HepG2 (cell line): ENCODE results near the gene ZNF540. TPM values are rescaled to one million over a fixed set of nuclear protein-coding genes. Genes with fewer than 3 reads are reported as not detected.

Experiments
- ATF7 ChIP-seq, 2 experiments: fragments of 450-650 bp in 1 of 2; sonication (generic) in 1 of 2; formaldehyde crosslinking in 1 of 2; IDR thresholded peaks; 2 replicates each; pipeline versions ENCODE4 v1.4.0 to v1.6.1; 2016 to 2020; ENCODE audit warnings: antibody characterized with exemption in 1 of 2, mild to moderate bottlenecking in 1 of 2, missing genetic modification reagents in 1 of 2
- CBX2 ChIP-seq, 2 experiments: fragments of 200-600 bp in 1 of 2; sonication (generic); formaldehyde crosslinking in 1 of 2; IDR thresholded peaks; 2 replicates each; pipeline versions ENCODE4 v1.7.0 to v1.8.1; 2018 to 2022; ENCODE audit warnings: low read depth in 2 of 2, low read length in 1 of 2, mild to moderate bottlenecking in 1 of 2, missing genetic modification reagents in 1 of 2
- ERF ChIP-seq: IDR thresholded peaks from 2 replicates; pipeline ENCODE4 v1.6.1; 2018; ENCODE audit warnings: missing biosample characterization, missing genetic modification reagents
- POGZ ChIP-seq: sonication (generic); formaldehyde crosslinking; IDR thresholded peaks from 2 replicates; pipeline ENCODE4 v1.4.0; 2020; ENCODE audit warnings: mild to moderate bottlenecking, missing genetic modification reagents
- RFXANK ChIP-seq: IDR thresholded peaks from 2 replicates; pipeline ENCODE4 v1.6.1; 2016
- SAP130 ChIP-seq: IDR thresholded peaks from 2 replicates; pipeline ENCODE4 v1.6.1; 2016; ENCODE audit warnings: low read depth
- SRSF1 ChIP-seq: fragments of 200-400 bp; formaldehyde crosslinking; optimal IDR thresholded peaks from 2 replicates; pipeline ENCODE3; 2017; ENCODE audit warnings: mild to moderate bottlenecking, low read depth, low read length, moderate library complexity
- TOE1 ChIP-seq: sonication (generic); formaldehyde crosslinking; IDR thresholded peaks from 2 replicates; pipeline ENCODE4 v1.4.0; 2020; ENCODE audit warnings: mild to moderate bottlenecking, missing genetic modification reagents
- WIZ ChIP-seq: sonication (generic); formaldehyde crosslinking; IDR thresholded peaks from 2 replicates; pipeline ENCODE4 v1.5.1; 2020; ENCODE audit warnings: mild to moderate bottlenecking, missing genetic modification reagents
- ZNF619 ChIP-seq: sonication (generic); formaldehyde crosslinking; IDR thresholded peaks from 2 replicates; pipeline ENCODE4 v1.4.0; 2020; ENCODE audit warnings: mild to moderate bottlenecking, missing genetic modification reagents
- ZNF652 ChIP-seq: IDR thresholded peaks from 2 replicates; pipeline ENCODE4 v1.6.1; 2016; ENCODE audit warnings: low read depth, borderline replicate concordance
- ZNF713 ChIP-seq: sonication (generic); formaldehyde crosslinking; IDR thresholded peaks from 2 replicates; pipeline ENCODE4 v1.4.0; 2020; ENCODE audit warnings: mild to moderate bottlenecking, missing genetic modification reagents
- ZNF746 ChIP-seq: sonication (generic); formaldehyde crosslinking; IDR thresholded peaks from 2 replicates; pipeline ENCODE4 v1.8.0; 2022; ENCODE audit warnings: mild to moderate bottlenecking, missing genetic modification reagents
- ZNF792 ChIP-seq: IDR thresholded peaks from 2 replicates; pipeline ENCODE4 v1.6.1; 2016
- ZSCAN21 ChIP-seq: sonication (generic); formaldehyde crosslinking; IDR thresholded peaks from 2 replicates; pipeline ENCODE4 v1.8.0; 2022; ENCODE audit warnings: mild to moderate bottlenecking, missing genetic modification reagents, moderate library complexity, borderline replicate concordance
- polyA plus RNA-seq, 8 experiments: library from polyadenylated mRNA; depleted of rRNA in 3 of 8; stranded (reverse) in 7 of 8; unstranded in 1 of 8; fragments of >200 nt; fragmentation: Illumina TruSeq in 4 of 8; extraction: Trizol in 4 of 8; gene quantifications; 2 replicates each; pipeline versions ENCODE4 v1.2.1 to v1.2.3, GENCODE V29; 2011 to 2016; ENCODE audit warnings: low read depth in 4 of 8, missing spikeins in 1 of 8, mixed read lengths in 1 of 8; ENCODE audit not compliant: insufficient read depth in 1 of 8
- total RNA-seq, 5 experiments: library from RNA; depleted of rRNA; stranded (reverse); fragments of >200 nt; fragmentation: Illumina TruSeq; extraction: Trizol; gene quantifications; 2 replicates each; pipeline ENCODE4 v1.2.3, GENCODE V29; 2016; ENCODE audit warnings: low read depth in 1 of 5
- TF ChIP-seq, protein P1 (sequence below): sonication (generic); formaldehyde crosslinking; IDR thresholded peaks from 2 replicates; pipeline ENCODE4 v1.4.0; 2020; ENCODE audit warnings: mild to moderate bottlenecking, missing genetic modification reagents
- TF ChIP-seq, protein P2 (sequence below): sonication (generic); formaldehyde crosslinking; IDR thresholded peaks from 2 replicates; pipeline ENCODE4 v1.4.0; 2020; ENCODE audit warnings: missing genetic modification reagents
- TF ChIP-seq, protein P3 (sequence below): sonication (generic); formaldehyde crosslinking; IDR thresholded peaks from 2 replicates; pipeline ENCODE4 v1.4.0; 2020; ENCODE audit warnings: mild to moderate bottlenecking, missing genetic modification reagents
- TF ChIP-seq, protein P4 (sequence below): sonication (generic); formaldehyde crosslinking; IDR thresholded peaks from 2 replicates; pipeline ENCODE4 v1.4.0; 2020; ENCODE audit warnings: missing genetic modification reagents

ZNF540 gene
- total and polyA plus RNA-seq, 2 of the 13 experiments (the other 11 are each of a cell fraction or from before 2014, with no cell fraction given), result 0.21 to 0.40 TPM

DNA sequence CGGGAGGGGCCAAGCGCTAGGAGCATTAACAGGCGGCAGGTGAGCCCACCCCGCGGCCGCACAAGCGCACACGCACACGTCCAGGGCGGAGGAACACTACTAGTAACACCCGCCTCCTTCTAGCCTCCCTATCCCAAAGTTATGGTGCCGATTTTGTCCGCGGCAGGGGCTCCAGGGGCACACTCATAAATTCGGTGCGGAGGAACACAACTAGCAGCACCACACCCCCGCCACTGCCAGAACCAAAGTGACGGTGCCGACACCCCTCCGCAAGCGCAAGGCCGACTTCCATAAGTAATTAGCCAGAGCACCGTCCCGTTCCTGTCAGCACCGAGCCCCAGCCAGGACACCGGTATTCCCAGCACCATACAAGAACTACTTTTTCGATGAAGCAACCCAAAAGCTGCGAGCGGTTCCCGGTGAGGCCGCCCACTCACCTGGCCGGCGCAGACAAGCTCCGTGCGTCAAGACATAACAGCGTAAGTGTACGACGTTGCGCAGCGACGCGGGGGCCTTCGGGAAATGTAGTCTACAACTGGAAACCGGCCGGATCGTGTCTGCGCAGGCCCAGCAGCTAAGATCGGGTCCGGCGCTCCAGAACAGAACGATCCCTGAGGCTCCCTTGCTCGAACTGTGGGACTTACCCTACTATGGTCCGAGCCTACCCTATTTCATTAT is at the start of gene ZNF540, which contains the start of gene ZNF571 (continued):
- TF ChIP-seq, protein P1, sequence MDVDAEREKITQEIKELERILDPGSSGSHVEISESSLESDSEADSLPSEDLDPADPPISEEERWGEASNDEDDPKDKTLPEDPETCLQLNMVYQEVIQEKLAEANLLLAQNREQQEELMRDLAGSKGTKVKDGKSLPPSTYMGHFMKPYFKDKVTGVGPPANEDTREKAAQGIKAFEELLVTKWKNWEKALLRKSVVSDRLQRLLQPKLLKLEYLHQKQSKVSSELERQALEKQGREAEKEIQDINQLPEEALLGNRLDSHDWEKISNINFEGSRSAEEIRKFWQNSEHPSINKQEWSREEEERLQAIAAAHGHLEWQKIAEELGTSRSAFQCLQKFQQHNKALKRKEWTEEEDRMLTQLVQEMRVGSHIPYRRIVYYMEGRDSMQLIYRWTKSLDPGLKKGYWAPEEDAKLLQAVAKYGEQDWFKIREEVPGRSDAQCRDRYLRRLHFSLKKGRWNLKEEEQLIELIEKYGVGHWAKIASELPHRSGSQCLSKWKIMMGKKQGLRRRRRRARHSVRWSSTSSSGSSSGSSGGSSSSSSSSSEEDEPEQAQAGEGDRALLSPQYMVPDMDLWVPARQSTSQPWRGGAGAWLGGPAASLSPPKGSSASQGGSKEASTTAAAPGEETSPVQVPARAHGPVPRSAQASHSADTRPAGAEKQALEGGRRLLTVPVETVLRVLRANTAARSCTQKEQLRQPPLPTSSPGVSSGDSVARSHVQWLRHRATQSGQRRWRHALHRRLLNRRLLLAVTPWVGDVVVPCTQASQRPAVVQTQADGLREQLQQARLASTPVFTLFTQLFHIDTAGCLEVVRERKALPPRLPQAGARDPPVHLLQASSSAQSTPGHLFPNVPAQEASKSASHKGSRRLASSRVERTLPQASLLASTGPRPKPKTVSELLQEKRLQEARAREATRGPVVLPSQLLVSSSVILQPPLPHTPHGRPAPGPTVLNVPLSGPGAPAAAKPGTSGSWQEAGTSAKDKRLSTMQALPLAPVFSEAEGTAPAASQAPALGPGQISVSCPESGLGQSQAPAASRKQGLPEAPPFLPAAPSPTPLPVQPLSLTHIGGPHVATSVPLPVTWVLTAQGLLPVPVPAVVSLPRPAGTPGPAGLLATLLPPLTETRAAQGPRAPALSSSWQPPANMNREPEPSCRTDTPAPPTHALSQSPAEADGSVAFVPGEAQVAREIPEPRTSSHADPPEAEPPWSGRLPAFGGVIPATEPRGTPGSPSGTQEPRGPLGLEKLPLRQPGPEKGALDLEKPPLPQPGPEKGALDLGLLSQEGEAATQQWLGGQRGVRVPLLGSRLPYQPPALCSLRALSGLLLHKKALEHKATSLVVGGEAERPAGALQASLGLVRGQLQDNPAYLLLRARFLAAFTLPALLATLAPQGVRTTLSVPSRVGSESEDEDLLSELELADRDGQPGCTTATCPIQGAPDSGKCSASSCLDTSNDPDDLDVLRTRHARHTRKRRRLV (CRISPR knock-in tag), result 0 out of 2 replicates have a peak, but pooled peaks have one; percentile 56
- no peak for TF ChIP-seq ZSCAN21 (CRISPR knock-in tag)
- TF ChIP-seq WIZ (CRISPR knock-in tag), result no peak
- no peak for TF ChIP-seq ZNF713 (CRISPR knock-in tag)
- no peak for TF ChIP-seq RFXANK
- no peak for TF ChIP-seq ZNF652 (CRISPR knock-in tag)
- peak; percentile 76 for TF ChIP-seq POGZ
- 0 out of 2 replicates have a peak, but pooled peaks have one; percentile 29 for TF ChIP-seq ZNF746 (CRISPR knock-in tag)
- TF ChIP-seq, protein P2, sequence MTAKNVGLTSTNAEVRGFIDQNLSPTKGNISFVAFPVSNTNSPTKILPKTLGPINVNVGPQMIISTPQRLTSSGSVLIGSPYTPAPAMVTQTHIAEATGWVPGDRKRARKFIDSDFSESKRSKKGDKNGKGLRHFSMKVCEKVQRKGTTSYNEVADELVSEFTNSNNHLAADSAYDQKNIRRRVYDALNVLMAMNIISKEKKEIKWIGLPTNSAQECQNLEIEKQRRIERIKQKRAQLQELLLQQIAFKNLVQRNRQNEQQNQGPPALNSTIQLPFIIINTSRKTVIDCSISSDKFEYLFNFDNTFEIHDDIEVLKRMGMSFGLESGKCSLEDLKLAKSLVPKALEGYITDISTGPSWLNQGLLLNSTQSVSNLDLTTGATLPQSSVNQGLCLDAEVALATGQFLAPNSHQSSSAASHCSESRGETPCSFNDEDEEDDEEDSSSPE (CRISPR knock-in tag), result peak; percentile 52
- TF ChIP-seq, protein P3, sequence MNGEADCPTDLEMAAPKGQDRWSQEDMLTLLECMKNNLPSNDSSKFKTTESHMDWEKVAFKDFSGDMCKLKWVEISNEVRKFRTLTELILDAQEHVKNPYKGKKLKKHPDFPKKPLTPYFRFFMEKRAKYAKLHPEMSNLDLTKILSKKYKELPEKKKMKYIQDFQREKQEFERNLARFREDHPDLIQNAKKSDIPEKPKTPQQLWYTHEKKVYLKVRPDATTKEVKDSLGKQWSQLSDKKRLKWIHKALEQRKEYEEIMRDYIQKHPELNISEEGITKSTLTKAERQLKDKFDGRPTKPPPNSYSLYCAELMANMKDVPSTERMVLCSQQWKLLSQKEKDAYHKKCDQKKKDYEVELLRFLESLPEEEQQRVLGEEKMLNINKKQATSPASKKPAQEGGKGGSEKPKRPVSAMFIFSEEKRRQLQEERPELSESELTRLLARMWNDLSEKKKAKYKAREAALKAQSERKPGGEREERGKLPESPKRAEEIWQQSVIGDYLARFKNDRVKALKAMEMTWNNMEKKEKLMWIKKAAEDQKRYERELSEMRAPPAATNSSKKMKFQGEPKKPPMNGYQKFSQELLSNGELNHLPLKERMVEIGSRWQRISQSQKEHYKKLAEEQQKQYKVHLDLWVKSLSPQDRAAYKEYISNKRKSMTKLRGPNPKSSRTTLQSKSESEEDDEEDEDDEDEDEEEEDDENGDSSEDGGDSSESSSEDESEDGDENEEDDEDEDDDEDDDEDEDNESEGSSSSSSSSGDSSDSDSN (CRISPR knock-in tag), result peak; percentile 78
- TF ChIP-seq ZNF792 (CRISPR knock-in tag), result peak; percentile 61; the same call in 1 of the 2 replicates
- 0 out of 2 replicates have a peak, but pooled peaks have one; percentile 34 for TF ChIP-seq ERF (CRISPR knock-in tag)
- TF ChIP-seq, protein P4, sequence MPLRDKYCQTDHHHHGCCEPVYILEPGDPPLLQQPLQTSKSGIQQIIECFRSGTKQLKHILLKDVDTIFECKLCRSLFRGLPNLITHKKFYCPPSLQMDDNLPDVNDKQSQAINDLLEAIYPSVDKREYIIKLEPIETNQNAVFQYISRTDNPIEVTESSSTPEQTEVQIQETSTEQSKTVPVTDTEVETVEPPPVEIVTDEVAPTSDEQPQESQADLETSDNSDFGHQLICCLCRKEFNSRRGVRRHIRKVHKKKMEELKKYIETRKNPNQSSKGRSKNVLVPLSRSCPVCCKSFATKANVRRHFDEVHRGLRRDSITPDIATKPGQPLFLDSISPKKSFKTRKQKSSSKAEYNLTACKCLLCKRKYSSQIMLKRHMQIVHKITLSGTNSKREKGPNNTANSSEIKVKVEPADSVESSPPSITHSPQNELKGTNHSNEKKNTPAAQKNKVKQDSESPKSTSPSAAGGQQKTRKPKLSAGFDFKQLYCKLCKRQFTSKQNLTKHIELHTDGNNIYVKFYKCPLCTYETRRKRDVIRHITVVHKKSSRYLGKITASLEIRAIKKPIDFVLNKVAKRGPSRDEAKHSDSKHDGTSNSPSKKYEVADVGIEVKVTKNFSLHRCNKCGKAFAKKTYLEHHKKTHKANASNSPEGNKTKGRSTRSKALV, result peak; percentile 54; the same call in 1 of the 2 replicates
- TF ChIP-seq CBX2 (IDR thresholded peaks at IDR 0.05; ENCODE audit: low read depth, low read length), result no peak
- TF ChIP-seq CBX2 (CRISPR knock-in tag; IDR thresholded peaks at IDR 0.05; ENCODE audit: low read depth), result no peak
- peak; percentile 84 for TF ChIP-seq SAP130 (CRISPR knock-in tag)
- TF ChIP-seq ATF7 (IDR thresholded peaks at IDR 0.05), result no peak
- TF ChIP-seq ATF7 (CRISPR knock-in tag; IDR thresholded peaks at IDR 0.05), result peak; percentile 63
- 0 out of 2 replicates have a peak, but pooled peaks have one; percentile 61 for TF ChIP-seq TOE1 (CRISPR knock-in tag)
- peak; percentile 67 for TF ChIP-seq SRSF1
- TF ChIP-seq ZNF619, result peak; percentile 79
